ENCODE measurements around the gene ONECUT3.

The ONECUT3 gene

DNA sequence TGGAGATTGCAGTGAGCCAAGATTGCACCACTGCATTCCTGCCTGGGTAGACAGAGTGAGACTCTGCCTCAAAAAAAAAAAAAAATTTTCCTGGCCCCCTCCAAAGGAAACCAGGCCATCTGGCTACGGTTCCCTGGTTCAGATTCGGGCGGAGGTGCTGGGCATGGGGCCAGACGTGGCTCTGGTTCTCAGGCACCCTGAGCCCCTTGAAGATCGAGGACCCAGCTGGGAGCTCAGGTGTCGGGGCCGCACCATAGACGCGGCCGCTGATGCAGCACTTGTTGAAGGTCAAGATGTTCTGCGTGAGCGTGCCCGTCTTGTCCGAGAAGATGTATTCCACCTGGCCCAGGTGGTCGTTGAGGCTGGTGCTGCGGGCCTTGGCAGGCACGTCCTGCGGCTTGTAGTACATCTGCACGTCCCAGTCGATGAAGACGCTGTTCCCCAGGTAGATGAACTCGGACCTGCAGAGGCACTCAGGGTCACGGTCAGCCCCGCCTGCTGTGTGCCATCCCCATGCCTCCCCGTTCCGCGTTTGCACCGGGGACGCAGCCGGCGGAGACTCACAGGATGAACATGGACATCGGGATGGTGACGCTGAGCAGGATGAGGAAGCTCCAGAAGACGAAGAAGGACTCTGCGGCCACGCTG, 46.5 kb downstream of the ONECUT3 start:
- no peak for DNase-seq

DNA sequence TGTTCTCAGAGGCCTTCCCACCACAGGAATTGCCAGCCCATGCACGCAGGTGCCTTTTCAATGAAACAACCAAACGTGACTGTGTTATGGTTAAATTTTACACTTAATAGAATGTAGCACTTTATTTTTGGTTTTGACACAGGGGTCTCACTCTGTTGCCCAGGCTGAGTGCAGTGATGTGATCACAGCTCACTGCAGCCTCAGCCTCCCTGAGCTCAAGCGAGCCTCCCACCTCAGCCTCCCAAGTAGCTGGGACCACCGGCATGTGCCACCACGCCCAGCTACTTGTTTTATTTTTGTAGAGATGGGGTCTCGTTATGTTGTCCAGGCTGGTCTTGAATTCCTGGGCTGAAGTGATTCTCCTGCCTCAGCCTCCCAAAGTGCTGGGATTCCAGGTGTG, 51.6 kb downstream of the ONECUT3 start:
- no peak for DNase-seq

DNA sequence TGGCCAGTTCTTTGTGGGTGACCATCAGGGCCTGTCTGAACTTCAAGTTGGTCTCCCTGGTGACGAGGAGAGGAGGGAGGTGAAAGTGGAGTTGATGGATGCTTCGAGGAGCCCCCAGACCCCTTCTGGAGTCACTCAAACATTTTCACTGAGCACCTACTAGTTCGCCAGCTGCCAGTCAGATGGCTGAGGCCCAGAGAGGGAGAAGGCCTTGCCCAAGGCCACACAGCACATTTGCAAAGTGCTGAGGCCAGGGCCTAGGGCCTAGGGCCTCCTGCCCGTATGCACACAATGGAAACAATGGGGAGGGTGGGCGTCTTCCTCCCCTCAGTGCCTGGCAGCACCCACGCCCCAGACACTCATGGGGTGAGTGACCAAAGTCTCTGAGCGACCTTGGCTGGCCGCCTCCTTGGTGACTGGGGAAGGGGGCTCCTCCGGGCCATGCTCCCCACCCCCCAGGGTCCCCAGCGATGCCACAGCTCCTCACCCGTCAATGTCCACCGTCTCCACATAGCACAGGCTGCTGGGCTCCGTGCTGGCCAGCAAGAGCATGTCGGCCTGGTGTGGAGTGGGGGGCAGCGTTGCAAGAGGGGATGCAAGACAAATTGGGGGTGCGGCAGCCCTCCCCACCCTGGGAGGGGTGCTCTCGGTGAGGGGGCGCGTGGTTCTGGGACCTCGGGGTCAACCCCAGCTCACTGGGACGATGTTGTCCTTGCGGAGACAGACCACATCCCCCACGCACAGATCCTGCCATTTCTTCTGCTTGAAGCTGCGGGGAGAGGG, 52.3 kb downstream of the ONECUT3 start:
- no peak for DNase-seq

DNA sequence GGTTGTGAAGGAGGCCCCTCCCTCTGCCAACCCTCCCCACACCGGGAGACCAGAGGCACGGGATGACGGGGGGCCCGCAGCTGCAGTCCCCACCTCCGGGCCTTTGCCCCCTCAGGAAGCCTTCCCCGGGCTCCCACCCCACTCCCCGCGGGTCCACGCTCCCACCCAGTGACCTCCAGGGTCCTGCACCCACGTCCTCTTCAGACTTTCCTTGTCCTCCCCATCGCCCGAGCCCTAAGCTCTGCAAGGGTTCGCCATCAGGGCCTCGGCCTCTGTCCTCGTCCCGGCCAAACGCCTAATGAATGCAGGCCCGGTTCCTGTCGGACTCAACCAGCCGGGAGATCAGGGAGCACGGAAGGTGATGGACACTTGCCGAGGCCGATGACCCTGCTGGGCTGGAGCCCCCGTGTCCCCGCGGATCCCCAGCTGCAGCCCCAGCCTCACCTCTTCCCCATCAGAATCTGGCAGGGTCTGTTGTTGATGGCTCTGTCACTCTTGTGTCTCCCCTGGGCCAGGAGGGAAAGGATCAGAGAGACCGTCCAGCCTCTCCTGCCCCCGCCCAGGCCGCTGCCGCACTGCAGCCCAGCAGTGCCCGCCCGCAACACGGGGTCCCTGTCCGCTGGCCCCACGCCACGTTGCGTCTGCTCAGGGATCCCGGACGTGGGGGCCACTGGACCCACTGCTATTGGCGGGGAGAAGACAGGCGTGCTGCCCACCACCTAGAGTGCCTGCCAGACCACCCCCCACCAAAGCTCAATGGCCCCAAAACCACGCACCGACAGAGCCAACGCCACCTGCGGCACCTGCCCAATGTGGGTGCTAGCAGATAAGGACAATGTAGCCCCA, 53.1 kb downstream of the ONECUT3 start:
- DNase-seq = no peak

DNA sequence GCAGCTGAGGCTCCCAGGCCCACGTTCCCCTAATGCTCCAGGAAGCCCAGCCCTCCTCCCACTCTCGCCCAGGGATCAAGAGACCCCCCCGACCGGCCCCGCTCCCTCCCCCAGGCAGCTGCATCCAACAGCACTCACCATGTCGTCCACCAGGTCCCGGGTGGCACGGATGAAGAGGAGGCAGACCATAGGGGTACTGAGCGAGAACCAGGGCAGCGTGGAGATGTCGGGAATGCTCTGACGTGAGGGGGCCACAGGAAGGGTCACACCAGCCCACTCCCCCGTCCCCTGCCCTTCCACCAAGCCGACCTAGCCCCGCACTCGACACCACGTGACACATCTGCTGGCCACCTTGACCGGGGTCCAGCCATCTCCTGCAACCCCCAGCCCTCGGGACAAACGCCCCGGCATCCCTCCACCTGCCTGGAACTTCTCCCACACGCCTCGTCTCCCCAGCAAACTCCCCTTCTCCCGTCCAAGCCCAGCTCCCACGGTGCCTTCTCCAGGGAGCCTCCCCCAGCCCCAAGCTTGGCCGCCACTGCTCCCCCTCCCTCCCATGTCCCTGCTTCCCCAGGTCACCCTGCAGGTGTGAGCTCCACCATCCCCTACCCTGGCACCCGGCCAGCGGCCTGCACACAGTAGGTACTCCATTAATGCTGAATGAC, 53.9 kb downstream of the ONECUT3 start:
- no peak for DNase-seq

DNA sequence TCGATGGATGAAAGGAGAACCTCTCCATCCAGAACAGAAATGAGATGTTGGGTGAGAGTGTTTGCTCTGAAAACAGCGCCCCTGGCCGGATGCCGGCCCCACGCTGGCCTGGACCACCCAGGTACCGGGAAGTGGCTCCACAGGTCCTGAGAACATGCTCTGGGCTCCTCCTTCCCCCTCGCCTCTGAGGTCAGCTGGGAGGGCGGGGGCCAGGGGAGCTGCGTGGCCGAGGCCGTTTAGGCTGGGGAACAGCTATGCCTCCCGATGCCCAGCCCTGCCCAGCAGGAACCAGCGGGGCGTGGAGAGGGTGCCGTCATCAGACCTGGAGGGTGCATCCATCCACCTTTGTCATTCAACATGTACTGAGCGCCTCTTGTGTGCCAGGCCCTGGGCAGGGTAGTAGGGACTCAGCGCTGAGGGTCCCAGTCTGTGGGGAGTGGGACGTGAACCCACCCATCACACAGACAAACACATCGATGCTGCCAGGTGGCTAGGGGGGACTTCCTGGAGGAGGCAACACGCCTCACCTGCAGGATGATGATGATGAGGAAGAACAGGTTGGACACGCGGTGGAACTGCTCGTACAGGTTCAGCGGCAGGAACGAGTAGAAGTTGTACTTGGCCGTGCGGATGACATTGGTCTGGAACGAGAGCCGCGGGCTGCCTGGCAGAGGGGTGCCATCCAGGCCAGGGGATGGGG, 54.5 kb downstream of the ONECUT3 start:
- DNase-seq = no peak

DNA sequence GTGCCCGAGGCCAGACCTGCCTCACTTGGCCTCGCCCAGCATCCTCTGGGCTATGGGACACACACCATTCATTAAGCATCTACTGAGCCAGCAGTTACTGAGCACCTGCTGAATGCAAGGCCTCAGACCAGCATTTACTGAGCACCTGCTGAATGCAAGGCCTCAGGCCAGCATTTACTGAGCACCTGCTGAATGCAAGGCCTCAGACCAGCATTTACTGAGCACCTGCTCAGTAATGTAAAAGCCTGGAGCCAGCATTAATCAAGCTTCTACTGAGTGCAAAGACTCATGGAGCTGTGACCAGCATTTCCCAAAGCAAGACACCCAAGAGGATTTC, 55.1 kb downstream of the ONECUT3 start:
- DNase-seq = no peak

DNA sequence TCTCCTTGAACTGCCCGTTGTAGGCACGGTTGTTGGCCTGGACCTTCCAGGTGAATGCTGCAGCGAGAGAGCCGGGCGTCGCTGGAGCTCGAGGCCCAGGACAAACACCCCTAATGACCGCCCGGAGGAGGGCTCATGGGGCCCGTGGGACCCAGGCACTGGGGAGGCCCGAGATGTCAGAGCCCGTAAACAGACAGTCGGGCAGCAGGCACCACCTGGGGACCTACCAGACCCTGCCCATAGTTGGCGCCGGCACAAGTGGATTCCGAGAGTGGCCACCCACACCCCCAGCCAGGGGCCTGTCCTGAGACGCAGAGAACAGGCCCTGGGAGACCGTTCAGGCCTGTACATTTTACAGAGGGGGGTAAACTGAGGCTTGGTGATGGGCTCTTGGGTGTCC, 56.4 kb downstream of the ONECUT3 start:
- DNase-seq = no peak

DNA sequence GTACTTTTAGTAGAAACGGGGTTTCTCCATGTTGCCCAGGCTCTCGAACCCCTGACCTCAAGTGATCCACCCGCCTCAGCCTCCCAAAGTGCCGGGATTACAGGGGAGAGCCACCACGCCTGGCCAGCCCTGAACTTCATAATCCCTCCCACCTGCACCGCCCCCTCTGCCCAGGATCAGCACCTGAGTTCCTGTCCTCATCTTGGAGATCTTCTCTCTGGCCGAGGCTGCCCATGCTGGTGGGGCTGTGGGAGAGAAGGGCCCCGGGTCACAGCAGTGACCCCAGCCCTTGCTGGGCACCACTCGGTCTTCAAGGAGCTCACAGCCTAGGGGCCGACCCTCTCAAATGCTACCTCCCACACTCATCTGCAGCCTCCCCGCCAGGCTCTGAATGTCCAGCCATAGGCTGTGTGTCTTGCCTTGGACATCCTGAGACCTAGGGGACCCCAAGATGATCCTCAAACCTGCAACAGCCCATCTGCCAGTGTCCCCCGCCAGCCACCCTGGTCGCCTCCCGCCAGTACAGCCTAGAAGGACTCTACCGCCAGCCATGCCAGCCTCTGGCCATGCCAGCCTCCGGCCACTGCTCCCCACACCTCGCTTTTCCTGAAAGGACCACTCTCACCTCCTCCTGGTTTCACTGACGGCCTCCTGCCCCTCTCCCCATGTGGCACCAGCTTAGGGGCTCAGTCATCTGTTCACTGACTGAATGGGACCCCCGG, 57.3 kb downstream of the ONECUT3 start:
- no peak for DNase-seq

DNA sequence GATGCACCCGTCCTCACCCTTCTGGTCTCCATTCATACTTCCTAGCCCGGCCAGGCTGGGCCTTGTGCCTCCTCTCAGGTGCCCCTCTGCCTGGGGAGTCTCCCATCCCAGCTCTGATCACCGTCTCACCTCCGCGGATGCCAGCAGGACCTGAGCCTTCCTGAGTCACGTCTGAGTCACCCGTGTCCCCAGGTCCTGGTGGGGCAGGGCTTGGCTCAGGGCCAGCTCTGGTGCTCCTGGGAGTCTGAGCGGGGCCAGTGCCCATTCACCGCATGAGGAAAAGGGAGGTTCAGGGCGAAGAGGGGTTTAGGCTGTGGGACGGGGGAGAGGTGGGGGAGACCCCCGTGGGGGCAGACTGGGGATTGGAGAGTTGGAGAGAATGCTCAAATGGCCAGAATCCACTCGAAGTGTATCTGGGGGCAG, 58.2 kb downstream of the ONECUT3 start:
- no peak for DNase-seq

DNA sequence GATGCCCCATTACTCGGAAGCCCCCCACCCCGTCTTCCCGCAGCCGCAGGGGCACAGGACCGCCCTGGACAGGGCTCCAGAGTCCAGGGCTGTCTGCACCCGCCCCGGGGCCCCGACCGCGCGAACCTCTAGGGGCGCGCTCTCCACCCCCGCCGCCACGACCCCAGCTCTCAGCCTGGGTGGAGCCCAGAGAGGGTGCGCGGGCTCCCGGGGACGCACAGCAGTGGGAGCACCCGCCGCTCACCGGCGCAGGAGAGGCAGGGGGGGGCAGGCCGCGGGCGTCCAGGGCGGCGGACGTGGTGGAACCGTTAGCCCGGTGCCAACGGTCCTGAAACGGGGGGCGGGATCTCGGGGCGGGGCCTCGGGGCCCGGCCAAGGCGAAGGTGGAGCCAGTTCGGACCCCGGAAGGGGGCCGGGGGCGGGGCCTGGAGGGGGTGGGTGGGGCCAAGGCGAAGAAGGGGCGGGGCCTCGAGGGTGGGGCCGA, 58.7 kb downstream of the ONECUT3 start, which contains the start of gene ATP8B3:
Gene ATP8B3, minus strand, starts transcription at position 335 of the 484 bp plus-strand sequence. CDS start 540 bp downstream, outside the sequence.
- DNase-seq = no peak

DNA sequence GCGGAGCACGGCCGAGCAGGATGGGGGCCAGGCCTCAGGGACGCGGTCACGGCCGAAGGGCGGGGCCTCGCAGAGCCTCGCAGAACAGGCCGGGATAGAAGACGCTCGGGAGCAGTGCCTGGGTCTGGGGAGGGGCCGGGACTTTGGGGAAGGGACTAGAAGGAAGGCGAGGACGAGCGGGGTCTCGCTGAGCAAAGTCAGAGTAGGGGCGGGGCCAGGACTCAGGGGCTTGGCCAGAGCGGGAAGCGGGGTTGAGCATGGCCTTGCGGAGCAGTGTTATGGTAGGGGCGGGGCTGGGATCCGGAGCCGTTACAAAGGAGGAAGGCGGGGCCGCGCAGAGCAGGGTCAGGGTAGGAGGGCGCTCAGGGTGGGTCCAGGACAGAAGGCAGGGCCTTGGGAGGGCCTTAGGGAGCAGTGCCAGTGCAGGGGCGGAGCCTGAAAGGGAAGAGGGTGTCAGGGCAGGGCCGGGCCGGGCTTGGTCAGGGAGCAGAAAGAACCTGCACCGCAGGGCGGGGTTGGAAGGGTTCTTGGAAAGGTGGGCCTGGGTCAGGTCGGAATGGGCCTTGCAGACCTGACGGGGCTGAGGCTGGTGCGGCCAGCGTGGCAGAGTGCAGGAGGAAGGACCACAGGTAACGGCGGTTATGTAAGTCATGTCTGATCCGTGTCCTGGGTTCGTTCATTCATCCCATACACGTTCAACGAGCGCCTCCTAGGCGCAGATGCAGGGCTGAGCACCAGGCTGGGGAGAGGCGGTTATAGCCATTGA, 59.3 kb downstream of the ONECUT3 start:
- no peak for DNase-seq

DNA sequence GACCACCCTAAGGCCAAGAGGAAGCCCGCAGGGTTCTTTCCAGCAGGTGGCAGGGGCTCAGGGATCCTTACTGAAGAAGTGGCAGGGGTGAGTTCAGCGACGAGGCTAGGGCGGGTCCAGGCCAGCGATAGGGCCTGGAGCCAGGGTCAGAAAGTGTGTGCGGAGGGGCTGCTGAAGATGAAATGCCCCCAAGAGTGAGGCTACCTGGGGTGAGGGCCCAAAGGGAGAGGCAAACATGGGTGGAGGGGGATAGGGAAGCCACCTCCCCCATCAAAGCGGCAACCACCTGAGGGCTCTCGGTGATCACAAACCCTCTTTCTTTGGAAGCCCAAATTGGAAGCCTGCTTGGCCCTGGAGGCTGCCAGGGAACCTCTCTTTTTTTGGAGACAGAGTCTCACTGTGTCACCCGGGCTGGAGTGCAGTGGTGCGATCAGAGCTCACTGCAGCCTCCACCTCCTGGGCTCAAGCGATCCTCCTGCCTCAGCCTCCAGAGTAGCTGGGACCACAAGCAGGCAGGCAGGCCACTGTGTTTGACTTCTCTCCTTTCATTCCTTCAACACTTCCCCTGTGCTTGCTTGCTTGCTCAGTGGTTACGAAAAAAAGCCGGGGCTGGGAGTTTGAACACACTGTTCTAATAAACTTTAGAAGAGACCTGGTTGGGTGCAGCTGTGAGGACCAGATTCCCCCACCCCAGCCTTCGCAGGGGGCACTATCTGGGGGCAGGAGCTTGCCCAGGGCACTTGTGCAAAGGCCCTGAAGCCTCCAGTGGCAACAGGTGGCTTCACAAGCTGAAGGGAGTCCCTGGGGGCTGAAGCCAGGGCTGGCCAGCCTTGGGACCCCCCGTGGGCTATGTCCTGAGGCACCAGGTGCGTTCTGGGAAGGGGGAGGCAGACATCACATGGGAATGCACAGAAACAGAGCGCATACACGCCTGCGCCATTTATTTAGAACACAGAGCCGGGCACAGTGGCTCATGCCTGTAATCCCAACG, 60.2 kb downstream of the ONECUT3 start:
- no peak for DNase-seq

DNA sequence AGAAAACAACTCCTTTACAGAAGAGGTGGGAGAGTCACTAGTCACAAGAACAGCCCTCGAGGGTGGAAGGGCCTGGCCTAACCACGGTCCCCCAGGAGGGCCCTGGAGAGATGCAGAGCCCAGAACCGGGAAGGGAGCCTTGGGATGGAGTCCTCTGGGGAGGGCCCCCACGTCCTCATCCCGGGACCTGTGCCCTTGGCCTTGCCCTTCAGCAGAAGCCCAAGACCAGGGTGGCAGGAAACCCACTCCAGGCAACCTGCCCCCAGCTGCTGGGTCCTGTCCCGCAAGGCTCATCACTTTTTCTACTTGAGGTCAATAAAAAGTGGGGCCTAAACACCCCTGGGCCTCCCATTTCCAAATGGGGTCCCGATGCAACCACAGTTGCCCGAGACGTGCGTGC, 61.1 kb downstream of the ONECUT3 start:
- DNase-seq = no peak

DNA sequence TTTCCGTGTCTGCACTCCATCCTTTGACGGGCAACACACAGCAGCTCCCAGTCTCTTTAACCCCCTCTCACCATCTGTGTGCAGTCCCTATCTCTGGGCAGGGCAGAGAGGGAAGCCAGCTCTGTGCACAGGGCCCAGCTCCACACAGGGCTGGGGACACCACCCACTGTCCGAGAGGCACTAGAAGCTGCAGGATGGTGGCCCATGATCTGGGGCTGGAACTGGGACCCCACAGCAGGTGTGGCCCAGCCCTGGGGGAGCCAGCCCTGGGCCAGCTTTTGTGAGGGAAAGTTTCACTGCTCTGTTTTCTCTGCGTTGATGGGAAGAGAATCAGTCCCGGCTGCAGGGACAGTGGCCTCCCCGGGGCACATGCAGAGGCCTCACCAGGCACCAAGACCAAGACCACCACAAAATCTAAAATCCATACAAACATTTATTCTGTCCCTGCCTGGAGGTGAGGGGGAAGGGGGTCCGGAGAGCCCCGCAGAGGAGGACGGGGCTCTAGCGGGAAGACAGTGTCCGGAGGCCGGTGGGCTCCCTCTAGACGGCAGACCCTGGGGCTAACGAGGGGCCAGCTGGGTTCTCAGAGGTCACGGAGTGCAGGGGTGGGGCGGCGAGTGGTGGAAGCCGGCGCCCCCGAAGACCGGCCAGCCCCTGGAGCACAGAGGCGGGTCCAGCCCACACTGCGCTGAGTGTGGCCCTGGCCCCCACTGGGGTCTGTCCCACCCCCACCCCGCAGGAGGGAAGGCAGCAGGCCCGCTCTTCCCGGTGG, 61.7 kb downstream of the ONECUT3 start:
- DNase-seq = no peak

DNA sequence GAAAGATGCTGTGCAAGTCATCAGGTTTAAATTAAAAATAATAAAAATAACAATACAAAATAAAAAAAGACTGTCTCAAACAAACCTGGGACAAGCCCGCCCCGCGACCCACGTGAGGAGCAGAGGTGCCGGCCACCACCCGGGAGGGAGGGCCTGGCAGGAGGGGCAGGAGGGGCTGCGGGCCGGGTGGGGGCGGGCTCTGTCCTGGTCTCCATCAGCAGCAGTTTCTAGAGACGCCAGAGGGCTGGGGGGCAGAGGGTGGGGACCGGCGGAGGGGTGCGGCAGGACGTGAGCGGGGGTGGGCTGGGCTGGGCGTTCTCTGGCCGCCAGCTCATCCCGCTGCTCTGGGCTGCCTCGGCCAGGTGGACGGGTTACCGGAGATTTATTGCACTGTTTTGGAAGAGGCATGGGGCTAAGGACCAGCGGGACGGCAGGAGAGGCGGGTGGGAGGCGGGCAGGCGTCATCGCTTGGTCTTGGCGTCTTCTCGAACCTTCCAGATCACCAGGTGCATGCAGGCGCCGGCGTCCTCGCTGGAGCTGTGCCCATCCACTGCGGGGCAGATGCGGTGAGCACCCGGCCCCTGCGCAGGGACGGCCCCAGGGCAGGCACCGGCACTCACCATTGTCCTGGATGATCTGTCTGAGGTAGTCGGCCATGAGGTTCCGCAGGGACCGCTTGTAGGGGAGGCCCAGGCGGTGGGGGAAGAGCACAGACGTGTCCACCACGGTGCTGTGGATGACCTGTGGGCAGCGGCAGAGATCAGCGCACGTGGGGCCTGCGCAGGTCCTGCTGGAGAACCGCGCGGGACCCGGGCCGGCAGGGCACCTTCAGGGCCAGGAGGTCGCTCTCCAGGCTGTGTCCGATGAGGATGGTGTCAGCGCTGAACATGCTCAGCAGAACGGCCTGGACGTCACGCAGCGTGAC, 62.6 kb downstream of the ONECUT3 start:
- no peak for DNase-seq

DNA sequence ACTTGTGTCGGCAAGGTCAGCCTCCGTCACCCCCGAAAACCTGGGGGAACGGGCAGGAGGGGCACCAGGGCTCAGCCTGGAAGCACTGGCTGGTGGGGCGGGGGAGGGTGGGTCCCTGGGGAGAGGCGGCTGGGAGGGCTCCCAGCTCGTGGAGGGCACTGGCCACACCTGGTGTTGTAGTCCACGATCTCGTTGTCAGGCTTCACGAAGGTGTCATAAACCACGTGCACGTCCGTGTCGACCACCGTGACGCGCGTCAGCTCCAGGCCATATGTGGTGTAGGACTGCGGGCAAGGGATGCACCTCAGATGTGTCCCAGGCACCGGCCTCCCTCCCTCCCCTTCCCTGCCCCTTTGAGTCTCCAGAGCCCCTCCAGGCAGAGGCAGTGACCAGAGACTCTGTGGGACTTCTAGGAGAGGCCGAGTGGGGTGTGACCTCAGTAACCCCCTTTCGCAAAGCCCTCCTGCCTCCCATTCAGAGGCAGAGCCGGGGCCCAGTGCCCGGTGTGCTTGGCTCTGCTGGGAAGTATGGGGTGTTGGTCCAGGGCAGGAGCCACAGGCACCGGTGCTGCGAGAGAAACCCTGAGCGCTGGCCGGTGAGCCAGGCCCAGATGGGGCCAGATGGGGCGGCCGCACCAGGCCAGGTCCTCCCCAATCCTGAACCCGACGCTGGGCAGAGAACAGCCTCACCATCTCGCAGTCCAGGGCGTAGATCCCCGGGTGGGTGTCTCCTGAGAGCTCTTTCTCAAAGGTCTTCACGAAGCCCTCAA, 63.4 kb downstream of the ONECUT3 start:
- DNase-seq = no peak

Data from NCI-H2107 (cell line).